Dedifferentiated amniotic fluid mesenchymal stem cell (primary cell): ENCODE data around the gene IGF1R.
A peak's percentile ranks its signal among the peaks of the same experiment; 100 is the strongest.

ENCODE experiments used
- DNase-seq: peaks from one replicate; pipeline ENCODE4 v3.0.0-alpha.2; 2016; ENCODE audit errors: extremely low spot score

IGF1R gene

GRCh38 chr15:98671060-98672008, 23.0 kb downstream of the IGF1R start:
- peak; percentile 56 for DNase-seq

DNA sequence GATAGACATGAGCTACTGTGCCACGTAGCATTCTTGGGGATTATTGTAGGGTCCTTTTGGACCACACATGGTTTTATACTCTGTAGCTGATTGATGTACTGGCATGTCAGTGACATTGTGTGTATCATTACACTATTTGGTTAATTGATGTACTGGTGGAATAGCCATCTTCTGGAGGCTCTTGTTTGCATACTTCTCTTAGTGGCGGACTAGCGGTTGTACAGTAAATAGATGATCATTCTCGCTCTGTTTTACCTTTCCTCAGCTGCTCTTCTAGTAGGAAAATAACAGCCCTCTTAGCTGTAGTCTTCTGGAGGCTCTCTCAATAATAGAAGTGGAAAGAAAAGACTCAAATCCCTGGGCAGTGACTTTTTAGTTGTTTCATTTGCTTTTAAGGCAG, 24.8 kb downstream of the IGF1R start:
- no peak for DNase-seq

- no peak for DNase-seq
Observed at GRCh38 chr15:98674336-98674735, 26.0 kb downstream of the IGF1R start.

GRCh38 chr15:98676586-98677270, 28.4 kb downstream of the IGF1R start:
- no peak for DNase-seq

DNA sequence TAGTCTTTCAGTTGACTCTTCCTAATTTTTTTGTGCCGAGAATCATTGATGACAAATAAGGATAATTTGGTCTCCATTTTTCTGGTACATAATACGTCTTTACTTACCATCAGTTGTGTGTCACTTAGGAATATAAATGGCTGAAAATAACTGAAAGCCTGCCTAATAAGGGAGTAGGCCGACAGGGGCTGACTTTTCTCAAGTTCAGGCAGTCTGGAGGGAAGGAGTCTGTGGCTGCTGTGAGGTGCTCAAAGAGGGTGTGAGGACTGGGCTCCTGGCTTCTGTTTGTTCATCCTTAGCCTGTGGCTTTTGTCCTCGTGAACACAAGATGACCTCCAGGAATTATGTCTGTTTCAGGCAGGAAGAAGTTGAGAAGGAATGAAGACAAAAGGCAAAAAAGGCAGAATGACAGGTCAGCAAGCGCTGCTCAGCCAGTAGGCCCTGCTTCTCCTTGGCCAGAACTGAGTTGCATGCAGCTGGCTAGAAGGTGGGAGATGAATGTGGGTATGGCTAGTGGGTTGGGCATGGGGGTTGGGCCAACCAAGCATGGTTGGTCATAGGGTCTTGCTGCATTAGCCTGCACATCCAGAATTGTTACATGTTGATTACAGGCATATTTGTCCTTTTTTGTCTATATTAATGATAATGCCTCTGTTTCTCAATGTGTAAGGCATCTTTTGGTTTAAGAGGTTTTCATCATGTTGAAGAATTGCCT, 29.2 kb downstream of the IGF1R start:
- DNase-seq: no peak

- DNase-seq: no peak
Observed at GRCh38 chr15:98678484-98678883, 30.1 kb downstream of the IGF1R start.

DNA sequence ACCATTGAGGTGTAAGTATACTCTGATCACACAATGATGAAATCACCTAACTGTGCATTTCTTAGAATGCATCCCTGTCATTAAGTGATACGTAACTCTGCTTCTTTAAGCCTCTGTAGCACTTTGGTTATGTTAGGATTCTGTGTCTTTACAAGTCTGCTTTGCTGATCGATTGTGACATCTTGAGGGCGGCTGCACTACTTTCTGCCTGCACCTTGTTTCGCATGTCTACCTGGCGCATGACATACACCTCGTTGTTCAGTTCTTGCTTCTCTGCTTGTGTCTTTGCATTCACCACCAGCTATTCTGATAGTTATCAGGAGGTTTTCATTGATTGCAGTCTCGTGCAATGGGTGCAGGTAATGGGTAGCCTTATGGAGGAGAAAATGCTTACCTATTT, 32.7 kb downstream of the IGF1R start:
- no peak for DNase-seq

- peak; percentile 66 for DNase-seq
Observed at GRCh38 chr15:98682992-98683701, 34.8 kb downstream of the IGF1R start.

DNA sequence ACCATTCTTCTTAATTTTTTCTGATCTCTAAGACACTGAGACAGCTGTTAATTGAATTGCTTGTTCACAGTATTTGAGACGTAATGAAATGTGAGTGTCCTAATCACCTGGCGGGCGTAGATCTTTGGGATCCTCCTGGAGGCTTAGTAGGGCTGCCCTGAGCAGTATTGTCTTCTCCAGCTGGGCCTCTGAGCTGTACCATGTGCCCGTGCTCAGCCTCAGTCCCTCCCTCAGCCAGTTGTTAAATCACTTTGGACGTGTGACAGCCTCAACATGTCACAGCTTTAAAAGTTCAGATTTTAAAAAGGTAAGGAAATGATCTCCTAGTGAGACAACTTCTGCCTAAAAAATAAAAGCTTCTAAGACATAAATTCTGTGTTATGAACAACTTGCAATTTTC, 35.5 kb downstream of the IGF1R start:
- DNase-seq: no peak

GRCh38 chr15:98684436-98684835, 36.1 kb downstream of the IGF1R start:
- DNase-seq: no peak

GRCh38 chr15:98684995-98685525, 36.7 kb downstream of the IGF1R start:
- DNase-seq: peak; percentile 43

DNA sequence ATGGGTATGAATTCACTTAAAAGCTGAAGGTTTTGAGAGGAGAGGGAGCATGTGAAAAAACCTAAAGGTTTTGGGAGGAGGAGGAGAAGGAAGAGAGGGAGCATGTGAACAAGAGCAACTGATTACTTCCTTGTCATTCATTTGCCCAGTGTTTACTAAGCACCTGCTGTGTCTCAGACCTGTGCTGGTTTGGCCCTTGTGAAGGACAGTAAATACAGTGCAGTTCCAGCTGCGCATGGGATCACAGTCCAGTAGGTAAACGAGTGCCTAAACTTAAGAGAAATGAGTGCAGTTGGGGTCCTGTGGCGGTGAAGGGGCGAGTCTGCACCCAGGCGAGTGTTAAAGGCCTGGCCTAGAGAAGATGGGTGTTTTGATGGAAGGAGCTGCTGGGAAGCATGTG, 38.6 kb downstream of the IGF1R start:
- no peak for DNase-seq

- DNase-seq: no peak
Observed at GRCh38 chr15:98689431-98689861, 41.1 kb downstream of the IGF1R start.

GRCh38 chr15:98690272-98690950, 42.1 kb downstream of the IGF1R start:
- DNase-seq: no peak

DNA sequence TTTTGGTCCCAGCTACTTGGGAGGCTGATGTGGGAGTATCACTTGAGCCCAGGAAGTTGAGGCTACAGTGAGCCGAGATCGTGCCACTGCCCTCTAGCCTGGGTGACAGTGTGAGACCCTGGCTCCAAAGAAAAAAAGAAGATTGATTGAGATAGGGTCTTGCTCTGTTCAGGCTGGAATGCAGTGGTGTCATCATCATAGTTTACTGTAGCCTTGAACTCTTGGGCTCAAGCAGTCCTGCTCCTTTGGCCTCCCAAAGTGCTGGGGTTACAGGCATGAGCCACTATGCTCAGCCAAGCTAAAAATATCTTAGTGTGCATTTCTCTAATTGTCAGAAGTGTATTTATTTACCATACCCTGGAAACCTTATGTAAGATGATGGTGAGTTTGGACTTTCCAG, 43.9 kb downstream of the IGF1R start:
- no peak for DNase-seq

GRCh38 chr15:98694161-98694560, 45.8 kb downstream of the IGF1R start:
- DNase-seq: no peak

DNA sequence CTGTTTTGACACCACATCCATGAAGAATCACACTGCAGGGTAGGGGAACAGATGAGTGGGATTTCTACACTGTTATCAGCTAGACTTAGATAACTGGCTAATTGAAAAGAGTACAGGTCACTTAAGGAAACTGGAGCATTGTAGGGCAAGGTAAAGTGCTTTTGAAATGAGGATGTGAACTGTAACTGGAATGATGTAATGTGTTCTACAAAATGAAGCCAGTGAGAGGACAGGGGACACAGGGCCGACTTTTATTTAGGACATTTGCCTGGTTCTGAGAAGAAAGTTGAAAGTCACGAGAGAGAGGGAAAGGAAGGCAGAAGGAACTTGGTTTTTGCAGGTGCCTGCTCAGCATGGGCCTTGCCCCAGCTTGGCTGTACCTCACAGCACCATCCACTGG, 50.5 kb downstream of the IGF1R start:
- DNase-seq: no peak

GRCh38 chr15:98699591-98700424, 51.5 kb downstream of the IGF1R start:
- DNase-seq: no peak

DNA sequence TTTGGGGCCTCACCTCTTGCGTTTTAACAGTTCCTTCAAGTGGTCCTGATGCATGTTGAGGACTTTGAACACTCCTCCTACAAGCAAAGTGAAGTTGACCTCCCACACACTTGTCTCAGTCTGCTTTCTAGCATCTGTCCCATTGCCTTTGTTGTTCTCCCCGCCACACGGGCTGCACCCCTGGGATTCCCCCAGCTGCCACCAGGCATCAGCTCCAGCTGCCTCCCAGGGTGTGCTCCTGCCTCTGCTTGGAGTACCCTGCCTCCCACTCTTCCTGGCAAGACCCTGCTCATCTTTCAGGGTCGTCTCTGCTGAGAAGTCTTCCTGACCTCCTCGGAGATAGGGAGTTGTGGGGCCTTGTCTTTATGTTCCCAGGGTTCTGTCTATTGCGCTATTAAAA, 52.2 kb downstream of the IGF1R start:
- no peak for DNase-seq

DNA sequence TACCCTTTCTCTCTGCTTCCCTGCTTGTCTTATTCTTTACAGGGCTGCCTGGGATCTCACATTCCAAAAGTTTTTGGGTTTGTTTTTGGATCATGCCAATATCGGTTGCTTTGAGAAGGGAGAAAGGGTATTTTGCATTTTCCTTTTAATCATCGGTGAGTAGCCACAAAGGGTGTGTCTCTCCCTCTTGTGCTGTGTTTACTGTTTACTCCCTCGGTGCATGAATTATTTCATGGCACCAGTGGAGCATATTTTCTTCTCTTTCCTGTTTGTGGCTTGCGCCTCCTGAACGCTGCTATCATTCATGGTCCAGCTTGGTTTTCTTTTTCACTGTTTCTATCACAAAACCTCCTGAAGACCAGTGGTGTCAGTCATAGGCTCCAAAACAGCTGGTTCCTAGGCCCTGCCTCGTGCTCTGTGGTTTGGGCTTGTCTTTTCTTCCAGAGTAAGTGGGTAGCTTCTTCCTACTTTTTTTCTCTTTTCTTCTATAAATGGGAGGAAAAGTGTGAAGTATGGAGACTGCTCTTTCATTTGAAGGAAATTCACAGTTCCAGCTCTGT, 54.9 kb downstream of the IGF1R start:
- DNase-seq: no peak
